GM19035 (cell line): Measurements from ENCODE around the gene GNPNAT1.

Source experiments
- ATAC-seq: cut with Tn5 transposase; IDR thresholded peaks from one replicate; pipeline ENCODE4 v1.9.1; 2021; ENCODE audit not compliant: unreplicated experiment

Gene GNPNAT1

GRCh38 chr14:52791223-52792096 lies at the start of gene GNPNAT1:
GNPNAT1 (minus strand) TSS chr14:52791607; CDS start chr14:52784650, 6,957 bp downstream.
- peak; percentile 92 for ATAC-seq

GRCh38 chr14:52840877-52841276 lies 49.5 kb upstream of the GNPNAT1 start:
- no peak for ATAC-seq

GRCh38 chr14:52837451-52837850 lies 46.0 kb upstream of the GNPNAT1 start:
- no peak for ATAC-seq

DNA sequence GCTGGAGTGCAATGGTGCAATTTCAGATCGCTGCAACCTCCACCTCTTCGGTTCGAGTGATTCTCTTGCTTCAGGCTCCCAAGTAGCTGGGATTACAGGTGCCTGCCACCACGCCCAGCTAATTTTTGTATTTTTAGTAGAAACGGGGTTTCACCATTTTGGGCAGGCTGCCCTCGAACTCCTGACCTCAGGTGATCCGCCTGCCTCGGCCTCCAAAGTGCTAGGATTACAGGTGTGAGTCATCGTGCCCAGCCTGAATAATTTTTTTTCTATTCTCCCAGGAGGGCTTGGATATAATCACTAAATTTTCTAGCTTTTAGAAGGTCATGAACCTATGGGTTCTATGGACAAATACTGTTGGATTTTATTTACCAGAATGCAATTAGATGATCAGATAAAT lies 44.7 kb upstream of the GNPNAT1 start:
- ATAC-seq, result no peak

DNA sequence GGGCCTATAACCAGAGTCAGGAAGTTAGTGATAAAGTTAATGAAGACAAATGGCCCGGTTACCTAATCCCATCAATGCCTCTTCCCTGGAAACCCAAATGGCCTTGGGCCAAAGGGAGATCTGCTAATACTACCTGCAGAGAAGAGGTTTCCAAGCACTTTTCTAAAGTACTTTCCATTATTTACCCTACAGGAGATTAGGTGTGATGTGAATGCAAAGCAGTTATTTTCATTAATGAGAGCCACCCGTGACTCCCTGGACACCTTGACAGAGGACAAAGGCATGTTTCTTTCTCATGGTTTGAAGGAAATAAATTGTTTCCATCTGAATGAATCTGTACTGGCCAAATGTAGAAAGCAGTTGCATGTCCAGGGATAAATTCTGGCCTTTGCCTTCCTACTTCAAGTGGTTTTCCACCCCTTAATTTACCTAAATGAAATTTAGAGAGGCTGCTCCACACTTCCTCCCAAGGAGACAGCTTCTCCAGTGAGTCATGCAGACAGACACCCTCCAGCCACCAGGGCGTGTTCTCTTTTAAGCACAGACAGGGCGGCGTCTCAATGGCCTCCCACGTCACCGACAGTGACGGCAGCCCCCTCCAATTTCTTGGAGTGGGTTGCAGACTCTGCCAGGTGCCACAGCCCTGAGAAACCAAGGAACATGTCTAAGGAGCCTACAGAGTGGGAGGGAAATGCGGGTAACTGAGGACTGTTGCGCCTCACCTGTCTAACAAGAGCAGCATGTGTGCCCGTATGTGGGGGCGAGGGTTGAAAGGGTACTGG lies 43.9 kb upstream of the GNPNAT1 start:
- no peak for ATAC-seq

DNA sequence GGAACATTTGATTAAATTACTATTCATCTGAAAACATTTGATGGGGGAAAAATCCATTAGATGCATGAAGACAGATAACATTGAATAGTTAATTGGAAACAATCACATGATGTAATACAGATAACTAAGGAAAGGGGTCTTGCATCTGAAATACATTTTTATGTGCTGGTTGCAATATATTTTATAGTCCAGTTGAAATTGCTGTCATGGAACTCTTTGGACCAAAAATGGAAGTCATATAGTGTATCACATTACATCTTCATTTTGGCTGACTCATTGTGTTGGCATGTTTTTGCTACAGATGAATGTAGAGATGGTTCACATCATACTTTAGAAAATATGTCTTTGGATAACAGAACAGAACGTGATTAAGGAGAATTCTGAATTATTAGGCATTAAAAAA lies 43.0 kb upstream of the GNPNAT1 start:
- no peak for ATAC-seq

- ATAC-seq, result no peak
Measured at GRCh38 chr14:52833891-52834290, 42.5 kb upstream of the GNPNAT1 start.

- ATAC-seq, result no peak
Measured at GRCh38 chr14:52829527-52830185, 38.2 kb upstream of the GNPNAT1 start.

- no peak for ATAC-seq
Measured at GRCh38 chr14:52827426-52827825, 36.0 kb upstream of the GNPNAT1 start.

- ATAC-seq, result no peak
Measured at GRCh38 chr14:52825085-52825484, 33.7 kb upstream of the GNPNAT1 start.

DNA sequence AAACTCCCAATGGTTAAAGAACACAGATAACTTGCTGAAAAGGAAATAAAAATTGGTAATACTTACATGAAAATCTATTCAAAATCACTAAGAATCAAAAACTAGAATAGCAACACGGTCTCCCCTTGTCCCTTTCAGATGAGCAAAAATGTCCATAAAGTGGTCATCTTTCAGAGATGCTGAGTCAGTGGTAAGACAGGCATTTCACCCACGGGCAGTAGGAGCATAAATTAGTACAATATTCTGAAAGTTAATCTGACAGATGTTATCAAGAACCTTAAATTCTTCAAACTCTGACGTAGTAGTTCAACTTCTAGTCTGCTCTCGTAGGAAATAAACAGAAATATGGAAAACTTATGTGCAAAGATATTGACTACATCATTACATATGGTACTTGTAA lies 33.1 kb upstream of the GNPNAT1 start:
- ATAC-seq, result no peak

- no peak for ATAC-seq
Measured at GRCh38 chr14:52821805-52822250, 30.4 kb upstream of the GNPNAT1 start.

DNA sequence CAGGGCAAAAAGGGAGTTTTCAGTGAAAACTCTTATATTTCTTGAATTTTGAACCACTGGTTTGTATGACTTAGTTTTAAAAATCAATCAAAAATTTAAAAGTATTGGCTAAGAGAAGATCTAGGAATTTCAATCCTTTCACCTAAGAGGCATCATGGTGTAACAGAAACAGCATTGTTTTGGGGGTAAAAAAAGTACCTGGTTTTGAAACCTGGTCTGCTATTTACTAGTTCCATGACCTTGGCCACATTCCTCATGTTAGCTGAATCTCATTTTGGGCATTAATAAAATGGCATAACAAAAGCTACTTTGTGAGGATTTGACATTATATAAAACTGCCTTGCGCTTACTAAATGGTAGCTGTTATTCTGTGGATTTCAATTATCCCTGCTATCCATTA lies 16.7 kb upstream of the GNPNAT1 start:
- no peak for ATAC-seq

DNA sequence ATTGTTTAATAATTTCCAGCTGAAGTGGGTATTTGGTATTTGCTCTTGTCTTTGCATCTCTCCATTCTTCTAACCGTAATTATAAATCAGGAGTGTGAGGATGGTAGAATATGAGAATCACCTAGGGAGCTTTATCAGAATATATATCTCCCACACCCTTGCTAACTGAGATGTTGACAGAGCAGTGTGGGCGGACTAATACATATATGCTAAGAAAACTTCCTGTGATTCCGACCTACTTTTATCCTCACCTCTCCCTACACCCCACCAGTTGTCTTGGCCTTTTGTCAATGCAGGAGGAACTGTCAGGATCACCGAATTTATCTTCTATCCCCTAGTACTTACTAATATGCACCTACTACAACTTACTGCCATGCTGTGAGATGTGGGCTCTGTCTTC lies 14.7 kb upstream of the GNPNAT1 start:
- ATAC-seq, result no peak

DNA sequence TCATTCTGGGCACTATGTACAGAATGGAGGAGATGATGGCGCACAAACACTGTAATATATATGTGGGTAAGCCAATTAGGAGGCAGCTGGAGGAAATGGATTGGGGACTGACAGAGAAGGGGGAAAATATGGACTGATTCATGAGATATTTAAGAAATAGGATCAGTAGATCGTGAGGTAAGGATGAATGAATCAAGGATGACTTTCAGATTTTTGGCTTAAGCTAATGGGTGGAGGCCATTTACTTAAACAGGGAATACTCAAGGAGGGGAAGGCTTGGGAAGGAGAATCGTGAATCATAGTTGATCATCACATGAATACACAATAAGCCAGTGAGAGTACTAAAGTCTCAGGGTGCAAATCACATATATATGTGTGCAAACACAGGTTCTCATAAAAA lies 11.2 kb upstream of the GNPNAT1 start:
- ATAC-seq, result no peak

GRCh38 chr14:52801014-52801712 lies 9.8 kb upstream of the GNPNAT1 start:
- no peak for ATAC-seq

DNA sequence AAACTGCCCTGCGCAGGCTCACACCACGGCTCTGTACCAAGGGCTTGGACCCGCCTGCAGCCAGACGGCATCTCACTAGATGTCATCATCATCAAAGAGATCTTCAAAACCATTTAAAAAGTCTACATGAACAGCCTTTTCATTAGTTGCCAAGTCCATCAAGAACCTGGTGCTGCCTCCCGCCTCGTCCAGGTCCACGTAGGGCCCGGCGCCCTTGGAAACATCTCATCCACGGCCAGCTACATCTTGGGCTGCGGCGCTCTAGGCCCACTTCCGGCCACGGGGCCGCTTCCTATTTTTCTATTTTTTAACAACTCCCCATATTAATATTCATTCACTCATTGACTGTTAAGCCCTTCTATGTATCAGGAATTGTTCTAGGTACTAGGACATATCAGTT lies 7.4 kb upstream of the GNPNAT1 start:
- ATAC-seq, result no peak

DNA sequence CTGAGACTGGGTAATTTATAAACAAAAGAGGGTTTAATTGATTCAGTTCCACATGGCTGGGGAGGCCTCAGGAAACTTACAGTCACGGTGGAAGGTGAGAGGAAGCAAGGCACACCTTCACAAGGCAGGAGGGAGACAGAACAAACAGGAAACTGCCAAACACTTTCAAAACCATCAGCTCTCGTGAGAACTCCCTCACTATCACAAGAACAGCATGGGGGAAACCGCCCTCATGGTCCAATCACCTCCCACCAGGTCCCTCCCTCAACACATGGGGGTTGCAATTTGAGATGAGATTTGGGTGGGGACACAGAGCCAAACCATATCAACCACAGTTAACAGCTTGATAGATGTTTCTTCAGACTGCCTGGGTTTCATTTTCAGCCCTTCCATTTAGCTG lies 6.2 kb upstream of the GNPNAT1 start:
- no peak for ATAC-seq

DNA sequence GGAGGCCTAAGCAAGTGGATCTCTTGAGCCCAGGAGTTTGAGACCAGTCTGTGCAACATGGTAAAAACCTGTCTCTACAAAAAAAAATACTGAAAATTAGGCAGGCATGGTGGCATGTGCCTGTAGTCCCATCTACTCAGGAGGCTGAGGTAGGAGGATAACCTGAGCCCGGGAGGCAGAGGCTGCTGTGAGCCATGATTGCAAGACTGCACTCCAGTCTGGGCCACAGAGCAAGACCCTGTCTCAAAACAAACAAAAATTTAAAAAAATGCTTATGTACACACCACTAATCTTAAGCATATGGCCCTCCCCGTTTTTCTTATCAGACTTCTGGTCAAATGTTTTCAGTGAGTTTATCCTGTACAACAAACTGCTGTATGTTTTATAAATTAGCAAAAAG lies 1.7 kb upstream of the GNPNAT1 start:
- no peak for ATAC-seq

DNA sequence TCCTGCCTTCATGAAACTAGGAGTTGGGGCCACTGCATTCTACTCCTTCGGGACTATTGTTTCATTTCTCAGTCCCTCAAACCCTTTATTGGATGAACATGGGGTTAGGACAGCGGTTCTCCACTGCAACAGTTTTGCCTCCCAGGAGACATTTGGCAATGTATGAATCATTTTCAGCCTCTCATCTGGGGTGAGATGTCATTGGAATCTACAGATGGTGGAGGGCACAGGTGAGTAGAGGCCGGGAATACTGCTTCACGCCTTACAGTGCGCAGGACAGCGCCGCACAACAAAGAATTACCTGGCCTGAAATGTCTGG lies 649 bp upstream of the GNPNAT1 start:
- ATAC-seq, result no peak

DNA sequence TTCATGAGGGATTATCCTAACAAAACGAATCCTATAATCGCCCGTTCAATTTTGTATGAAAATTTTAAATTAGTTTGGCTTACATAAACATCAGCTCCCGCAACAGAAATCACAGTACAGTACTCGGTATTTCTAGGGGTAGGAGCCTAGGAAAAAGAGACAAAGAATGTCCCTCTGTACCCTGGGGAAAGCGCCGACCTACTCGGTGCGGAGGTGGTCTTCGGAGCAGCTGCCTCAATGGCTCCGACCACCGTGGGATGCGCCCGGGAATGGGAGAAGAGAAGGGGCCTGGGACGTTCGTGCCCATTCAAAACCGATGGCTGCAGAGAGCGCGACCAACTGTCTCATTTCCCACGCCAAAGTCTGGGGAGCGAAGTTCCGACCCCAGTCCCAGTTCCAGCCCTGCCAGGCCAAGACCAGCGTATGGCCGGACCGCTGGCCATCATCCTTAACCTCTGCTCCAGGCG lies 618 bp downstream of the GNPNAT1 start:
- ATAC-seq, result peak; percentile 9
